ENCODE data around the gene ZRANB3.
"Not testable (repeated sequence)": the region's sequence is repeated elsewhere in the genome, so short reads cannot be mapped to it uniquely, and the experiment has no call there.

ZRANB3 gene

DNA sequence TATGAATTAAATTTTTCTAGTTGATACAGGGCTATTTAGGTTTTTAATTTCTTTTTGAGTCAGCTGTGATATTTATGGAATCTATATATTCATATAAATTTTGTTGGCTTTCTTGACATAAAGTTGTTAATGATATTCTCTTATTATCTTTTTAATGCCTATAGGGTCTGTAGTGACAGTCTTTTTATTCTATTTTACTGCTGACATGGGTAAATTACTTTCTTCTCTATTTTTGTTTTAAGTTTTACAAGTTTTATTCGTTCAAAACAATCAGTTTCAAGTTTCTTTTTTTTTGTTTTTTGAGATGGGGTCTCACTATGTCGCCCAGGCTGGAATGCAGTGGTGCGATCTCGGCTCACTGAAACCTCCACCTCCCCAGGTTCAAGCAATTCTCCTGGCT, 226.3 kb downstream of the ZRANB3 start:
- no peak for DNase-seq (ENCODE audit: extremely low read depth, insufficient read length)
- Histone ChIP-seq H3K4me3 (replicated peaks; ENCODE audit: low read depth, low read length) (no peak overlapping the region), H3K36me3 (ENCODE audit: control insufficient read depth, insufficient read depth, low read length) (no peaks in the 10 kb centered on the region), H3K27me3 (replicated peaks; ENCODE audit: control insufficient read depth, insufficient read depth, low read length) (no peaks in the 10 kb centered on the region)
- TF ChIP-seq, protein P1, sequence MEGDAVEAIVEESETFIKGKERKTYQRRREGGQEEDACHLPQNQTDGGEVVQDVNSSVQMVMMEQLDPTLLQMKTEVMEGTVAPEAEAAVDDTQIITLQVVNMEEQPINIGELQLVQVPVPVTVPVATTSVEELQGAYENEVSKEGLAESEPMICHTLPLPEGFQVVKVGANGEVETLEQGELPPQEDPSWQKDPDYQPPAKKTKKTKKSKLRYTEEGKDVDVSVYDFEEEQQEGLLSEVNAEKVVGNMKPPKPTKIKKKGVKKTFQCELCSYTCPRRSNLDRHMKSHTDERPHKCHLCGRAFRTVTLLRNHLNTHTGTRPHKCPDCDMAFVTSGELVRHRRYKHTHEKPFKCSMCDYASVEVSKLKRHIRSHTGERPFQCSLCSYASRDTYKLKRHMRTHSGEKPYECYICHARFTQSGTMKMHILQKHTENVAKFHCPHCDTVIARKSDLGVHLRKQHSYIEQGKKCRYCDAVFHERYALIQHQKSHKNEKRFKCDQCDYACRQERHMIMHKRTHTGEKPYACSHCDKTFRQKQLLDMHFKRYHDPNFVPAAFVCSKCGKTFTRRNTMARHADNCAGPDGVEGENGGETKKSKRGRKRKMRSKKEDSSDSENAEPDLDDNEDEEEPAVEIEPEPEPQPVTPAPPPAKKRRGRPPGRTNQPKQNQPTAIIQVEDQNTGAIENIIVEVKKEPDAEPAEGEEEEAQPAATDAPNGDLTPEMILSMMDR (IDR thresholded peaks at IDR 0.05; ENCODE audit: insufficient read depth, low read length, poor library complexity, severe bottlenecking): no peak

DNA sequence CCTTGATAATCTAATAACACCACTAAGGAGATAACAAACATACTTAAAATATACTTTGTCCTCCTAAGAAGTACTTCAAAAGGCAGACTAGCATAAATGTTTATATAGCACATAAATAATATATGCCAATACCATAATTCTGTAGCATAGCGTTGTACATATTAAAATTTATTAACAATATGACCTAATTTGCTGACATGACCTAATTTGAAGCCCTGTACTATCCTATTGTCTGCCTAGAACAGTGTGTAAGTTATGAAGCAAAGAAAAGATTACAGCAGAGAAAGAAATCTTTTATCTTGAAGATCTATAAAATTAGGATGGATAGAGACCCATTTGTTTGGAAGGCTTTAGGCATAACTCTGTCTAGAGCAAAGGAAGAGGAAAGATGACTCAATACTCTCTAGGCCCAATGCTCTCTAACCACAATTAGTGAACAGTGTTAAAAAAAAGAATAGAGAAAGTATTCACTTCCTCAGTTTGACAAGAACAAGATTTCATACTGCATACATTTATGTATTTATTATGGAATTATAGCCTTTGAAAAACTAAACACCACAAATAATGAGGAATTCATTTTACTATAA, 231.3 kb downstream of the ZRANB3 start:
- no peak overlapping the region for H3K4me3 ChIP-seq (replicated peaks; ENCODE audit: low read depth, low read length)
- no peaks in the 10 kb centered on the region for H3K36me3 ChIP-seq (ENCODE audit: control insufficient read depth, insufficient read depth, low read length)
- no peaks in the 10 kb centered on the region for H3K27me3 ChIP-seq (replicated peaks; ENCODE audit: control insufficient read depth, insufficient read depth, low read length)
- TF ChIP-seq, protein P1 (IDR thresholded peaks at IDR 0.05; ENCODE audit: insufficient read depth, low read length, poor library complexity, severe bottlenecking): no peak
- peak; percentile 29 for DNase-seq (ENCODE audit: extremely low read depth, insufficient read length)

DNA sequence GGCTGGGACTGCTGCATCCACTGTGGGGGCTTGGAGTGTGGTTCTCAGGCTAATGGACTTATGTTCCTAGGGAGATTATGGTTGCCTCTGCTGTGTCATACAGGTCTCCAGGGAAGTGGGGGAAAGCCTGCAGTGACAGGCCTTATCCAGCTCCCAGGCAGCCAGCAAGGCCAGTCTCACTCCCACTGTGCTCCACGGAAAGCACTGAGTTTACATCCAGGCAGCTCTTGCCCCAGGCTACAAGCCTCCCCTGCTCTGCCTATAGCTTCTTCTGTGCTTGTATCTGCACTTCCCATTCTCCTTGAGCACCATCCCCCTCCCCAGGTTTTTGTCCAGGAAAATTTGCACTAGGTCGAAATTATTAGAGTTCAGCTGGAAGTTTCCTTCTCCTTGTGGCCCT, 231.9 kb downstream of the ZRANB3 start:
- no peaks in the 10 kb centered on the region for H3K36me3 ChIP-seq (ENCODE audit: control insufficient read depth, insufficient read depth, low read length)
- DNase-seq (ENCODE audit: extremely low read depth, insufficient read length): no peak
- no peaks in the 10 kb centered on the region for H3K27me3 ChIP-seq (replicated peaks; ENCODE audit: control insufficient read depth, insufficient read depth, low read length)
- H3K4me3 ChIP-seq (replicated peaks; ENCODE audit: low read depth, low read length): no peak overlapping the region
- TF ChIP-seq, protein P1 (IDR thresholded peaks at IDR 0.05; ENCODE audit: insufficient read depth, low read length, poor library complexity, severe bottlenecking): no peak

DNA sequence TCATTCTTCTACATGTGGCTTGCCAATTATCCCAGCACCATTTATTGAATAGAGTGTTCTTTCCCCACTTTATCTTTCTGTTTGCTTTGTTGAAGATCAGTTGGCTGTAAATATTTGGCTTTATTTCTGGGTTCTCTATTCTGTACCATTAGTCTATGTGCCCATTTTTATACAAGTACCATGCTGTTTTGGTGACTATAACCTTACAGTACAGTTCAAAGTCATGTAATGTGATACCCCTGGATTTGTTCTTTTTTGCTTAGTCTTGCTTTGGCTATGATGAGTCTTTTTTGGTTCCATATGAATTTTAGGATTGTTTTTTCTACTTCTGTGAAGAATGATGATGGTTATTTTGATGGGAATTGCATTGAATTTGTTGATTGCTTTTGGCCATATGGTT, 243.9 kb downstream of the ZRANB3 start:
- H3K27me3 ChIP-seq (replicated peaks; ENCODE audit: control insufficient read depth, insufficient read depth, low read length); H3K4me3 ChIP-seq (replicated peaks; ENCODE audit: low read depth, low read length); H3K36me3 ChIP-seq (ENCODE audit: control insufficient read depth, insufficient read depth, low read length); DNase-seq (ENCODE audit: extremely low read depth, insufficient read length): not testable (repeated sequence)

DNA sequence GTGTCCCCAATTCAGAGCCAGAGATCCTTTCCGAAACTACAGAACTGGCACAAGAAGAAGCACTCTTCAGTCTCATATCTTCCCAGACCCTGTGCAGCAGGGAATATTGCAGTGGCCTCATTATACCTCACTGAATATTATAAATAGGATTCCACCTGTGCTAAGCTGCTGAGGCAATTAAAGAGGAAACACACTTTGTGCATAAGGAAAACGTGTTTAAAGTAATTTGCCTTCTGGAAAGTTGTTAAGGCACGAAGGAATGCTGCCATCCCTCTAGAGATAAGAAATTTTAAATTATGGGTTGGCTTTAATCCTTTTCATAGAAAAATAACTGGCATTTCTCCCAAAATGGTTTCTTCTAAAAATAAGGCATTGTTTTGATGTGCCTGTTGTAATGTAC, 245.6 kb downstream of the ZRANB3 start:
- no peak for DNase-seq (ENCODE audit: extremely low read depth, insufficient read length)
- Histone ChIP-seq H3K4me3 (replicated peaks; ENCODE audit: low read depth, low read length) (no peak overlapping the region), H3K27me3 (replicated peaks; ENCODE audit: control insufficient read depth, insufficient read depth, low read length) (no peaks in the 10 kb centered on the region), H3K36me3 (ENCODE audit: control insufficient read depth, insufficient read depth, low read length) (no peaks in the 10 kb centered on the region)
- TF ChIP-seq, protein P1 (IDR thresholded peaks at IDR 0.05; ENCODE audit: insufficient read depth, low read length, poor library complexity, severe bottlenecking): no peak

DNA sequence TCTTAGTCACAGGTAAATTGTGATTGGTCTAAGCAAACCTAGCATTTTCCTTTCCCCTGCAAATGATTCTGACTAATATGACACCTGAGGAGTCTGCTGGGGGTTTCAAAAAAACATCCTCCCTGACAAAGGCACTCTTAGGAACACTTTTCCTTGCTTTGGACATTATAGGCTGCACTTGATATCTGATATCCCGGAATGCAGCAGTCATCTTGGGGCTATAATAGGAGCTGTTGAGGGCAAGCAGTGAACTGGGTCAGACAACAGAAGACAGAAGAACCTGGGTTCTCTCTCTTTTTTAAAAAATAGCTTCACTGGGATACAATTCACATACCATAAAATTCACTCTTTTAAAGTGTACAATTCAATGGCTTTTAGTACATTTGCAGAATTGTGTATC, 249.6 kb downstream of the ZRANB3 start:
- no peaks in the 10 kb centered on the region for H3K27me3 ChIP-seq (replicated peaks; ENCODE audit: control insufficient read depth, insufficient read depth, low read length)
- no peak for DNase-seq (ENCODE audit: extremely low read depth, insufficient read length)
- H3K4me3 ChIP-seq (replicated peaks; ENCODE audit: low read depth, low read length): no peak overlapping the region
- no peaks in the 10 kb centered on the region for H3K36me3 ChIP-seq (ENCODE audit: control insufficient read depth, insufficient read depth, low read length)
- TF ChIP-seq, protein P1 (IDR thresholded peaks at IDR 0.05; ENCODE audit: insufficient read depth, low read length, poor library complexity, severe bottlenecking): no peak

All from GM06990 (cell line).